A549 (cell line): ENCODE measurements around the gene TRPV6.

Source experiments
- ATOH8 ChIP-seq: fragments of 250-450 bp; sonication (Bioruptor Pico); IDR thresholded peaks from 2 replicates; pipeline ENCODE4 v1.5.0; 2020; ENCODE audit warnings: low read depth, mild to moderate bottlenecking, moderate library complexity
- HOXA7 ChIP-seq: fragments of 250-450 bp; sonication (Bioruptor Pico); IDR thresholded peaks from 2 replicates; pipeline ENCODE4 v1.5.0; 2020; ENCODE audit warnings: mild to moderate bottlenecking, moderate library complexity
- MYC ChIP-seq: IDR thresholded peaks from 2 replicates; pipeline ENCODE4 v1.6.1; 2012; ENCODE audit warnings: mild to moderate bottlenecking, inconsistent platforms, low read length, improper control_type of control experiment, borderline replicate concordance
- POLR2A ChIP-seq: IDR thresholded peaks from 2 replicates; pipeline ENCODE4 v1.6.1; 2012; ENCODE audit warnings: mild to moderate bottlenecking, low read length
- REST ChIP-seq: fragments of 200-600 bp; sonication (generic); IDR thresholded peaks from 2 replicates; pipeline ENCODE4 v1.6.1; 2016; ENCODE audit warnings: antibody characterized with exemption, mild to moderate bottlenecking, moderate library complexity

GRCh38 chr7:142860968-142861367 lies 24.6 kb downstream of the TRPV6 start:
- TF ChIP-seq ATOH8 (CRISPR knock-in tag) (no peak), MYC (no peak), POLR2A (no peak), REST (no peak), HOXA7 (CRISPR knock-in tag) (no peak)
